ENCODE measurements around the gene TEAD2. TPM values are rescaled to one million over a fixed set of nuclear protein-coding genes. Genes with fewer than 3 reads are reported as not detected.

The TEAD2 gene
- total RNA-seq, 4 donors from 2014 or later: 1.2 to 28.1 (median 7.9) TPM

DNA sequence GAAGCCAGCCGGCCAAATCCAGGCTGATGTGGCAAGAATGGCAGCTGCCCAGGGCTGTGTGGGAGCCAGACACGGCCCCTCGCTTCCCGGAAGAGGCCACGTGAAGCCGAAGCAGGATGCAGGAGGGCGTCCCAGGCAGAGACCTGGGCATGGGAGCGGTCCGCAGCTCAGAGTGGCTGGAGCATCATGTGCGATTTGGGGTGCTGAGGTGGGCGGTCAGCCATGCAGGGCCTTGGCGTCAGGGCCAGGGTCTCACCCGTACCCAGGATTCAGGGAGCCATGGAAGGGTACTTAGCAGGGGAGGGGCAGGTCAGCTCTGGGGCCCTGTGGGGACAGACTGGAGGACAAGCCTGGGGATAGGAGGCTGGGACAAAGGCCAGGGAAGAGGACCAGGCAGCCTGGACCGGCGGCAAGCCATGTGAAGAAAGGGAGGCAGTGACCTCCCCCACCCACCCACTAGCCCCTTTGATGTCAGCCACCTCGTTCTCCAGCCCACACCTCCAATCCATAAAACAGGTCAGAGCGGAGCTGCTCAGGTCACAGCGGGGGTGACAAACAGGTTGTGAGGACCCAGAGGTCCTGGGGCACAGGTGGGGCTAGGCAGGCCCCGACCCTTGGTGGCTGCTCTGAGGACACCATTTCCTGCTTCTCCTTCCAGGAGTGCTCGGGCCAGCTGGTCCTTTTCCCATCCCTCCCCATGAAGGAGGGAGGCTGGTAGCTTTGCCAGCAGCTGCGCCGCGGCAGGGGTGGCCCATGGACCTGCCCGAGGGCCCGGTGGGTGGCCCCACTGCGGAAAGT lies 28.1 kb upstream of the TEAD2 start:
- Histone ChIP-seq H3K4me1 (peaks cover 0 to 6% (median 2%) of the 10 kb centered on the region in 4 donors), H3K27ac (peak overlapping the region in 2 of 4 donors; percentile 8 to 73), H3K4me3 (no peak overlapping the region), H3K36me3 (no peaks in the 10 kb centered on the region), H3K9me3 (no peaks in the 10 kb centered on the region), H3K27me3 (no peaks in the 10 kb centered on the region)
- TF ChIP-seq POLR2A (IDR thresholded peaks at IDR 0.05): no peak
- TF ChIP-seq, protein P1, sequence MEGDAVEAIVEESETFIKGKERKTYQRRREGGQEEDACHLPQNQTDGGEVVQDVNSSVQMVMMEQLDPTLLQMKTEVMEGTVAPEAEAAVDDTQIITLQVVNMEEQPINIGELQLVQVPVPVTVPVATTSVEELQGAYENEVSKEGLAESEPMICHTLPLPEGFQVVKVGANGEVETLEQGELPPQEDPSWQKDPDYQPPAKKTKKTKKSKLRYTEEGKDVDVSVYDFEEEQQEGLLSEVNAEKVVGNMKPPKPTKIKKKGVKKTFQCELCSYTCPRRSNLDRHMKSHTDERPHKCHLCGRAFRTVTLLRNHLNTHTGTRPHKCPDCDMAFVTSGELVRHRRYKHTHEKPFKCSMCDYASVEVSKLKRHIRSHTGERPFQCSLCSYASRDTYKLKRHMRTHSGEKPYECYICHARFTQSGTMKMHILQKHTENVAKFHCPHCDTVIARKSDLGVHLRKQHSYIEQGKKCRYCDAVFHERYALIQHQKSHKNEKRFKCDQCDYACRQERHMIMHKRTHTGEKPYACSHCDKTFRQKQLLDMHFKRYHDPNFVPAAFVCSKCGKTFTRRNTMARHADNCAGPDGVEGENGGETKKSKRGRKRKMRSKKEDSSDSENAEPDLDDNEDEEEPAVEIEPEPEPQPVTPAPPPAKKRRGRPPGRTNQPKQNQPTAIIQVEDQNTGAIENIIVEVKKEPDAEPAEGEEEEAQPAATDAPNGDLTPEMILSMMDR (IDR thresholded peaks at IDR 0.05): no peak
- no peak for DNase-seq

DNA sequence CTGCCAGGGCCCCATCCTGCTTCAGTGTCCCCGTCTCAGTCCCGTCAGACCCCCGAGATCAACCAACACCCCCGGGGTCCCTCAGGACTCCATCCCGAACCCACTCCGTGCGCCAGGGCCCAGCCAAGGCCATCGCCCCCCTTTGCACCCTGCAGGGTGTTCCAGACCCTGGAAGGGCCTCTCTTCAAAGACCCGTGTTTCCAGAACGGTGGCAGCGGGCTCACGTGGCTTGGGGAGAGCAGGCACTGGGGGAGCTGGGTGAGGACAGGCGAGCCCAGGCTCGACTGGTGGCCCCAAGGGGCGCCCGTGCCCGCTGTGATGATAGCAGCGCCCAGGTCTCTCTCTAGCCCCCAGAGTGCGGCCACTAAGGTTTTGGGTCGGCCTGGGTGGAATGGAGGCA lies 27.2 kb upstream of the TEAD2 start:
- TF ChIP-seq POLR2A (IDR thresholded peaks at IDR 0.05): no peak
- TF ChIP-seq, protein P1 (IDR thresholded peaks at IDR 0.05): no peak
- Histone ChIP-seq H3K27ac (no peak overlapping the region), H3K4me1 (peaks cover 0 to 6% (median 2%) of the 10 kb centered on the region in 4 donors), H3K4me3 (no peak overlapping the region), H3K36me3 (no peaks in the 10 kb centered on the region), H3K9me3 (no peaks in the 10 kb centered on the region), H3K27me3 (no peaks in the 10 kb centered on the region)
- no peak for DNase-seq

DNA sequence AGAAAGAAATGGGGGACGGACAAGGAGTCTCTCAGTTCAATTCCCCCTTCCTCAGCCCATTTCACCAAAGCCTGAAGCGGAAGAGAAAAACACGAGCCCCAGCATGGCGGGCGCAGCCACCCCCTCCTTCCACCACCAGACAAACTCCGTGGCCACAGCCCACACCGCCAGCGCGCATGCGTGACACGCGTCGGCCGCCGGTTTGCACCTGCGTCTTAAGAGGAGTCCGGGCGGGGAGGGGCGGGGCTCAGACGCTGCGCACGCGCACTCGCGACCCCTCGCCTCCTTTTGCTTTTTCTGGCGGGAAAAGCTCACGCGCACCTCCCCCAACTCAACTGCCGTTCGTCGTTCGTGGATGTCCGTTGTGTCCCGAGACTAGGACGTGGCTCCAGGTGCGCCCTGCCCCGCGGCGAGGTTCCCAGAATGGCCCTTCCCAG lies 25.7 kb upstream of the TEAD2 start, which contains the start of gene KASH5:
TSS of gene KASH5 (plus strand) at position 314 of the 437 bp plus-strand sequence. CDS start 2,635 bp downstream, outside the sequence.
- DNase-seq: peak; percentile 82 to 89 (median 82)
- Histone ChIP-seq H3K4me1 (peaks cover 0 to 6% (median 2%) of the 10 kb centered on the region in 4 donors), H3K4me3 (peak within 1 kb of the TSS in 3 of 4 donors; percentile 25 to 37 (median 35)), H3K9me3 (no peaks in the 10 kb centered on the region), H3K36me3 (no peaks in the 10 kb centered on the region), H3K27ac (peak within 1 kb of the TSS in 2 of 4 donors; percentile 46 to 65), H3K27me3 (no peaks in the 10 kb centered on the region)
- TF ChIP-seq, protein P1 (IDR thresholded peaks at IDR 0.05): no peak
- no peak for TF ChIP-seq POLR2A (IDR thresholded peaks at IDR 0.05)

DNA sequence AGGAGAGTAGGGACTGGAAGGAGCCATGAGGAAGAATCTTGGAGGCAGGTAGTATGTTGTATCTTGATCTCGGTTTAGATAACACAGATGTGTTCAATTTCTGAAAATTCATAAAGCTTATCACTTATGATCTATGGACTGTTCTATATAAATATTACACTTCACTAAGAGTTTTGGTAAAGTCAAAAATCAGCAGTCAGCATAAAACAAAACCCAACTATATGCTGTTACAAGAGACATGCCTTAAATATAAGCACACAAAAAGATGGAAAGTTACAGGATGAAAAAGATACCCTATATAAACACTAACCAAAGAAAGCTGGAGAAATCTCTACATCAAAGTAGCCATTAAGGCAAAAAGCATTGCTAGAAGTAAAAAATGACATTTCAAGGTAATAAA lies 21.4 kb upstream of the TEAD2 start:
- no peaks in the 10 kb centered on the region for H3K27me3 ChIP-seq
- H3K27ac ChIP-seq: no peak overlapping the region
- H3K9me3 ChIP-seq: peaks cover 0 to 14% (median 0%) of the 10 kb centered on the region in 4 donors
- DNase-seq: no peak
- TF ChIP-seq, protein P1 (IDR thresholded peaks at IDR 0.05): no peak
- TF ChIP-seq POLR2A (IDR thresholded peaks at IDR 0.05): no peak
- H3K36me3 ChIP-seq: no peaks in the 10 kb centered on the region
- H3K4me1 ChIP-seq: no peaks in the 10 kb centered on the region
- H3K4me3 ChIP-seq: no peak overlapping the region

DNA sequence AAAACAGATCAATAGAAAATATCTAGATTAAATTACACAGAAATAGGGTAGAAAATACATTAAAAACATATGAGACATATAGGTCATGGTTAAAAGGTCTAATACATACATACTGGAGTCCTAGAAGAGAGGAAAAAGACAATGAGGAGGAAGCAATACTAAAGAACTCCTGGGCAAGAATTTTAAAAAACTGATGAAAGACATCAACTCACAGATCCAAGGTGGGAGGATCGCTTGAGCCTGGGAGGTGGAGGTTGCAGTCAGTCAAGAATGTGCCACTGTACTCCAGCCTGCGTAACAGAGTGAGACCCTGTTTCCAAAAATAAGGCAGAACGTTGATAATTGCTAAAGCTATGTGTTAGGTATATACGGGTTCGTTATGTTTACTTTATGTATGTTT lies 20.4 kb upstream of the TEAD2 start:
- H3K36me3 ChIP-seq: no peaks in the 10 kb centered on the region
- no peak overlapping the region for H3K27ac ChIP-seq
- no peak for DNase-seq
- TF ChIP-seq, protein P1 (IDR thresholded peaks at IDR 0.05): no peak
- no peak for TF ChIP-seq POLR2A (IDR thresholded peaks at IDR 0.05)
- no peaks in the 10 kb centered on the region for H3K27me3 ChIP-seq
- peaks cover 0 to 14% (median 0%) of the 10 kb centered on the region in 4 donors for H3K9me3 ChIP-seq
- H3K4me1 ChIP-seq: no peaks in the 10 kb centered on the region
- no peak overlapping the region for H3K4me3 ChIP-seq

All from Peyer's patch (tissue), 4 donors.